Lung (tissue), 12 donors: ENCODE measurements around the gene RTN4R. TPM values are rescaled to one million over a fixed set of nuclear protein-coding genes. Genes with fewer than 3 reads are reported as not detected.

ENCODE experiments used
- ATAC-seq: fragments of 200-7000 bp; cut with Tn5 transposase; one replicate; pipeline ENCODE4 v1.9.1; 2020; ENCODE audit warnings: moderate number of reproducible peaks; ENCODE audit not compliant: insufficient read depth, low FRiP score
- DNase-seq, 3 donors: peaks; one replicate each; pipeline ENCODE4 v3.0.0-alpha.2; 2013 to 2017
- H3K27ac ChIP-seq, 2 donors: one replicate each; pipeline ENCODE4 v1.5.1; 2013; ENCODE audit warnings: mild to moderate bottlenecking in 2 of 2, moderate library complexity in 2 of 2, control low read depth in 1 of 2, inconsistent platforms in 1 of 2, low read depth in 1 of 2, low read length in 1 of 2
- H3K27me3 ChIP-seq, 3 donors: one replicate each; pipeline ENCODE4 v1.5.1; 2013; ENCODE audit warnings: low read length in 2 of 3; ENCODE audit not compliant: control insufficient read depth in 3 of 3, insufficient read depth in 3 of 3
- H3K36me3 ChIP-seq, 4 donors: one replicate each; pipeline ENCODE4 v1.5.1; 2013; ENCODE audit warnings: low read length in 4 of 4, mild to moderate bottlenecking in 1 of 4, moderate library complexity in 1 of 4; ENCODE audit not compliant: control insufficient read depth in 4 of 4, insufficient read depth in 4 of 4
- H3K4me1 ChIP-seq, 5 donors: one replicate each; pipeline ENCODE4 v1.5.1; 2013; ENCODE audit warnings: low read length in 5 of 5, mild to moderate bottlenecking in 2 of 5, moderate library complexity in 1 of 5; ENCODE audit not compliant: control insufficient read depth in 5 of 5, insufficient read depth in 5 of 5
- H3K4me3 ChIP-seq: one replicate; pipeline ENCODE4 v1.5.1; 2013; ENCODE audit warnings: mild to moderate bottlenecking, control low read depth, moderate library complexity
- H3K9ac ChIP-seq, 2 donors: one replicate each; pipeline ENCODE4 v1.5.1; 2013; ENCODE audit warnings: low read length in 2 of 2, control low read depth in 1 of 2; ENCODE audit not compliant: insufficient read depth in 1 of 2
- H3K9me3 ChIP-seq, 4 donors: one replicate each; pipeline ENCODE4 v1.5.1; 2013; ENCODE audit warnings: low read length in 3 of 4, mild to moderate bottlenecking in 1 of 4, moderate library complexity in 1 of 4; ENCODE audit not compliant: control insufficient read depth in 4 of 4, insufficient read depth in 3 of 4
- CTCF ChIP-seq: IDR thresholded peaks from 2 replicates; pipeline ENCODE4 v1.5.1; 2012; ENCODE audit warnings: mild to moderate bottlenecking; ENCODE audit errors: control extremely low read depth, extremely low read depth
- WGBS, 2 donors: extraction: QIAGEN DNeasy Blood & Tissue Kit; methylation state at CpG; one replicate each; pipeline ENCODE4 v1.1.7; 2013; 5-methylcytosine and 5-hydroxymethylcytosine counted together
- polyA plus RNA-seq, 2 donors: library from polyadenylated mRNA; stranded (reverse); fragments of 200-250 nt; gene quantifications; one replicate each; pipeline ENCODE4 v1.2.1, GENCODE V29; 2013
- total RNA-seq, 2 donors: library from RNA; depleted of rRNA in 1 of 2; stranded (reverse); fragments of >200 nt in 1 of 2; gene quantifications; one replicate each; pipeline ENCODE4 v1.2.1, GENCODE V29; 2014 to 2021
- donor health status: control.
- donor health status: control.
- donor health status: Bipolar disorder and iron deficiency.
- donor health status: healthy.
- donor health status: DM: yes; HTN: yes; CAD: no.

RTN4R gene
- total and polyA plus RNA-seq, 4 donors = 2.6 to 7.8 (median 4.3) TPM

DNA sequence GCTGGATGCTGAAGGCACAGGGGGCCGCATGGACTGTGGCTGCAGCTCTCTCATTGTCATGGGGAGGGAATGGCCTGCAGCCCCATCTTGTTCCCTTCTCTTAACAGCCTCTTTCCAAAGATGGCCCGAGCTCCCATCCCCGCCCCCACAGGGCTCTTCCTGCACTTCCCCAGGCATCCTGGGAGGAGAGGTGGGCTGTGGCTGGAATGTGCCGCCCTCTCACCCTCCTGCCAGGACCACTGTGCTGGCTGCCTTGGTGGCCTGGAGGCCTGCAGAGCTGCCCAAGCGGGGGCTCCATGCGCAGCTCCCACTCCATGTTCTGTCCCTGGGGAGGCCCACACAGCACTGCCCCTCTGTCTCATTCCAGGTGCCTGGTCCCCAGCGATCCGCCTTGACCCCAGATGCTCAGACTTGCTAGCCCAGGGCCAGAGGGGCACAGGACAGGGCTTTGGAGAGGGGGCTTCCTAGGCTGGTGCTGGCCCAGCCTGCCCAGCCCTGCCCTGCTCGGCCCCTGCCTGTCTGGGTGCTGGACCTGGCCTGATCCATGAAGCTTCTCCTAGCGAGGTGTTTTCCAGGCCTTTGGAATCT is 56.6 kb downstream of the RTN4R start:
- Histone ChIP-seq H3K27me3 (no peaks in the 10 kb centered on the region), H3K9me3 (no peaks in the 10 kb centered on the region), H3K27ac (no peak overlapping the region), H3K36me3 (no peaks in the 10 kb centered on the region), H3K4me3 (no peak overlapping the region), H3K4me1 (peaks cover 0 to 24% (median 22%) of the 10 kb centered on the region in 5 donors), H3K9ac (no peak overlapping the region)
- ATAC-seq (no peak), DNase-seq (no peak)
- 88% methylated on average over 10 of the region's 10 CpGs for WGBS, 2 donors
- TF ChIP-seq CTCF = no peak

GRCh38 chr22:20210473-20211059 is 57.6 kb downstream of the RTN4R start:
- ATAC-seq = no peak
- Histone ChIP-seq H3K9ac (no peak overlapping the region), H3K4me1 (peaks cover 0 to 34% (median 24%) of the 10 kb centered on the region in 5 donors), H3K4me3 (no peak overlapping the region), H3K36me3 (no peaks in the 10 kb centered on the region), H3K27me3 (no peaks in the 10 kb centered on the region), H3K9me3 (no peaks in the 10 kb centered on the region), H3K27ac (no peak overlapping the region)
- no peak for DNase-seq
- 78 to 93% methylated on average over 9 of the region's 9 CpGs for WGBS, 2 donors
- no peak for TF ChIP-seq CTCF

- H3K9ac ChIP-seq = no peak overlapping the region
- ATAC-seq = no peak
- WGBS, 2 donors = 94 to 99% methylated on average over 11 of the region's 11 CpGs
- no peak for DNase-seq
- H3K4me3 ChIP-seq = no peak overlapping the region
- H3K9me3 ChIP-seq = no peaks in the 10 kb centered on the region
- H3K27me3 ChIP-seq = no peaks in the 10 kb centered on the region
- TF ChIP-seq CTCF = no peak
- no peak overlapping the region for H3K27ac ChIP-seq
- no peaks in the 10 kb centered on the region for H3K36me3 ChIP-seq
- peaks cover 0 to 41% (median 30%) of the 10 kb centered on the region in 5 donors for H3K4me1 ChIP-seq
Observed at GRCh38 chr22:20209761-20210250, 58.3 kb downstream of the RTN4R start.
